CD1c-positive myeloid dendritic cell (primary cell): ENCODE data around the gene PGM2.

Source experiments
- DNase-seq: peaks from one replicate; pipeline ENCODE4 v3.0.0-alpha.2; 2016; ENCODE audit errors: extremely low spot score

Gene PGM2

GRCh38 chr4:37902738-37903693, 76.5 kb downstream of the PGM2 start:
- DNase-seq, result no peak

GRCh38 chr4:37903901-37904300, 77.4 kb downstream of the PGM2 start:
- DNase-seq, result no peak

GRCh38 chr4:37904824-37905223, 78.3 kb downstream of the PGM2 start:
- no peak for DNase-seq

GRCh38 chr4:37905533-37906169, 79.2 kb downstream of the PGM2 start:
- DNase-seq, result peak; percentile 42

- DNase-seq, result peak; percentile 91
Observed at GRCh38 chr4:37908488-37909331, 82.2 kb downstream of the PGM2 start.

DNA sequence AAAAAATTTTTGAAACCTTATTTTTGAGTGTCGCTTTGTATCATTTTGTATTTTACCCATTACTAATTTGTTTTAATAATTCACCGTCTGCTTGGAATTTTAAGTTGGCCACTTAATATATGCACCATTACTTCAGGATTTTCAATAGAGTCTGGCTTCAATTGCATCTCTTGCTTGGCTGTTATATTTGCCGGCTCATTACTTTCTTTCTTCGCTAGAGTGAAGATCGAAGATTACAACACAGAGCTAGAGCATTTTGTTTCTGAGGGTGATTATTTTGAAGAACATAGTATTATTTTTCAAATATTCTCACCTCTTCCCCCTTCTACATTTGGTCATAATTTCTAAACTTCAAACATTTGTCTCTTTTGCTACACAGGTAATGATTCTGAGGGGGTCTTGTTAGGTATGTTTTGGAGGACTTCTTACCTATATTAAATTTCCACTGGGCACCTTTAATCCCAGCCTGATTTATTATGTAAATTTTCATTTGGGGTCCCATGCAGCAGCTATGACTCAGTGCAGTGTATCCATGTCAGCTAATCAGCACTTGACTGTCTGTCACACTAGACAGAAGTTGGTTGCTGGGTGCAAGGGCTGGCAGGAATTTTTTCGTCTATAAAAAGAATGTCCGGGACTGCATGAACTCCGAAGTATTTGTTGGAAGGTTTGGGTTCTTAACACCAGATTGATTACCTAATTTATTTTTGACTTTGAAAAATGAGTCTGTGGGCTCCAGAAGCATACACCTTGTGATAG, 83.0 kb downstream of the PGM2 start:
- DNase-seq, result no peak

GRCh38 chr4:37910091-37910486, 83.6 kb downstream of the PGM2 start:
- no peak for DNase-seq
